Stimulated activated CD4-positive, alpha-beta T cell treated with anti-CD3 and anti-CD28 coated beads, Interleukin-4, amount 100 ng/mL, for 48 hours (primary cell): ENCODE measurements around the gene DUSP9.

ENCODE experiments used
- DNase-seq, 2 donors: peaks; one replicate each; pipeline ENCODE4 v3.0.0-alpha.2; 2020; ENCODE audit warnings: low read depth in 2 of 2

The DUSP9 gene

DNA sequence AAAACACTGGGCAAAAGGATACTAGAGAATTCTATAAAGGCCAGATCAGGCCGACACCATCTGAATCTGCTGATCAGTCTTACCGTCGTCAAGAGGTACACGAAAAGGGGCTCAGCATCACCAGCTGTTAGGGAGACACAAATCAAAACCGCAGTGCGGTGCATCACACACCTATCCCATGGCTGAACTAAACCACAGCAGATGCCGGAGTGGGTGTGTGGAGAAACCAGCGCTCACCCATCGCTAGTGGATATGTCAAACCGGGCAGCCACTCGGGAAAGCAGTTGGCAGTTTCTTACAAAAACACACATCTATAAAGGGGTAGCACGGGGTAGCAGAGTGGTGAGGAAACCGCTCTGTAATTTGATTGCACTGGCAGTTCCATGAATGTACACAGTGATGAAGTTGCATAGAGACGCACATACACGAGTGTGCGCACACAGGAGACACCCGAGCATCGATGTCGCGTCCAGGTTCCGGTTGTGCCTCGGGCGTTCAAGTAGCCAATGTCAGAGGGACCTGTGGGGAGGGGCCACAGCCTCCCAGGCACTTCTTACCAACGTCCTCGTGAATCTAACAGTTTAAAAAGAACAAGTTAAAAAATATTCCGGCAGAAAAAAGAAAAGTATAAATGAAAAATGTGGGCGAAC is 24.9 kb upstream of the DUSP9 start:
- DNase-seq, result no peak

- no peak for DNase-seq
These were observed 24.2 kb upstream of the DUSP9 start for GRCh38 chrX:153622661-153623309.

GRCh38 chrX:153623310-153624029 is 23.5 kb upstream of the DUSP9 start:
- no peak for DNase-seq

- DNase-seq, result no peak
These were observed 22.6 kb upstream of the DUSP9 start for GRCh38 chrX:153624196-153625091.

DNA sequence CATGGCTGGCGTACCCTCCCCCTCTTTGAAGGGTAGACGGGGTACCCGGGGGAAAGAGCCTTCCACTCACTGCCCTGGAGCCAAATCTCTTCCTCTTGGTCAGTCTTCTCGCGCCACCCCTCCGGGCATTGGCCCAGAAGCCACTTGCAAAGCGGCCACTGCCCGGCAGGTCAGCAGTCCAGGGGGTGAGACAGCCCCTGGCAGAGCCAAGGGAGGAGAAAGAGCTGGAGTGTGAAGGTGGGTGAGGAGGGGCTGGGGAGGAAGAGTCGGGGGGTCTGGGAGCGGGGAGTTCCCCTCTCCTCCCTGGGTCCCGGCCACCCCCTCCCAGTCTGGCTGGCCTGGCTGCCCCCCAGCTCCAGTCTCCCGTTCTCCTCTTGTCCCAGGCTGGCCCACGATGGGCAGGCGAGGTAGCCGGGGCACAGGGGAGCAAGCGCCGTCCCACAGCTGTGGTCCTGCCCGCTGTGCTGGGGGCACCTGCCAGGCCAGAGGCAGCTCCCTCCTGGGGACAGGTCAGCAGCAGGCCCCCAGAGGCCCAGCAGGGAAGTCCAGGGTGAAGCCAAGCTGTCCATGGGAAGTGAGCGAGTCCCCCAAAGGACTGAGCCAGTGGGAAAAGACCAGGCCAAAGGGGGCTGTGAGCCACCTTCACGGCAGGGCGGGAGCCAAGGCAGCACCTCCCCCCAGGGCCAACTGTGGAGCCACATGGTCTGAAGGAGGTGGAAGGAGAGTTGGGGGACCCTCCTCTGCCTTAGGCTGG is 21.6 kb upstream of the DUSP9 start:
- DNase-seq, result no peak

- no peak for DNase-seq
These were observed 20.9 kb upstream of the DUSP9 start for GRCh38 chrX:153626025-153626633.

- DNase-seq, result no peak
These were observed 19.9 kb upstream of the DUSP9 start for GRCh38 chrX:153626863-153627674.

DNA sequence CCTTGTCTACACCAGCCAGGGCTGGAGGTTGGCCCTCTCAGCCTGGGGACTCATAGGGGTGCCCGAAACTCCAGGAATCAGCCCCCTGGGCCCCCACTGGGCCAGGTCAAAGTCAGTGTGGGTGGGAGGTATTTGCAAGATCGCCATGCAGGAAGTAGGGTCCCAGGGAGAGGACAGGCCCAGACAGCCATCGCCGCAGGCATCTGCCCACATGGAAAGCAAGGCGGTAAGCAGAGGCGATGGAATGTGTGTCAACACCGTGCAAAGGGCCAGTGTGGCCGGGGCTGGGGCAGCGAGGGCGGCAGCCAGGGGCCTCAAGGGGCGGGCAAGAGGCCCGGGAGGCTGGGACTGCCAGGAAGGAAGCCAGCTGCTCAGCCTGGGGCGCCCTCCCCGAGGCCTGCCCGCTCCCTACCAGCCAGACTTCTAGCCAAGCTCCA is 19.3 kb upstream of the DUSP9 start:
- no peak for DNase-seq

- no peak for DNase-seq
These were observed 18.9 kb upstream of the DUSP9 start for GRCh38 chrX:153628129-153628528.

DNA sequence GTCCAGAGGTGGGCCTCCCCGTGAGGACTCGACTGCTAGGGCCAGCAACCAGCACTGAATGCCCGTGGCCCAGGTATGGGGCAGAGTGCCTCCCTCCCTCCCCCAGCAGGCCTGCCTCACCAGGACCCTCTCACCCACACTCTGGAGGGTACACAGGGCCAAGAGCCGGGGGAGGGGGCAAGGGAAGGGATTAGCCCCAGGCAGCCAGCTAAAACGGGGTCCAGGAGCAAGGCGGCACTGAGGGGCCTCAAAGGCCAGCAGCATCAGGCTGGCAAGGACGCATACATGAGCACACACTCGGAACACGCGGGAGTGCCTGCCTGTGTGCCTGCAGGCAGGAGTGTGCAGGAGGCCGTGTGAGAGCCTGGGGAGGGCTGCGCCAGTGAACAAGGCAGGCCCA is 18.3 kb upstream of the DUSP9 start:
- no peak for DNase-seq

DNA sequence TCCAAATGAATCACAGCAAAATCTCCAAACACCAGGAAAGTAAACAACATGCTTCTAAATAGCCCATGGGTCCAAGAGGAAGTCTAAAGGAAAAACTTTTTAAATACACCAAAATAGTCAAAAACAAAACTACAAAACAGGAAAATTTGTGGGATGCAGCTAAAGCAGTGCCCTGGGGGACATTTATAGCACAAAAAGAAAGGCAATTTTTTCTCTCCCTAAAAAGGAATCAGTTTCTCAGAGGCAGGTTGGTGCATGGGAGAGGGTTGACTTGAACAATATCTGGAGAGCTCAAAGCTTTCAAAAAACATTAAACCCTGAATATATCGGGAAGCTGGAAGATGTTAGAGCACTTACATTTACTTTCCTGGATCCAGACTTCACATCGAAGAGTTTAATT is 15.7 kb upstream of the DUSP9 start:
- no peak for DNase-seq

- no peak for DNase-seq
These were observed 15.0 kb upstream of the DUSP9 start for GRCh38 chrX:153631907-153632594.

- no peak for DNase-seq
These were observed 14.4 kb upstream of the DUSP9 start for GRCh38 chrX:153632595-153632946.

GRCh38 chrX:153633048-153633447 is 14.0 kb upstream of the DUSP9 start:
- DNase-seq, result no peak

DNA sequence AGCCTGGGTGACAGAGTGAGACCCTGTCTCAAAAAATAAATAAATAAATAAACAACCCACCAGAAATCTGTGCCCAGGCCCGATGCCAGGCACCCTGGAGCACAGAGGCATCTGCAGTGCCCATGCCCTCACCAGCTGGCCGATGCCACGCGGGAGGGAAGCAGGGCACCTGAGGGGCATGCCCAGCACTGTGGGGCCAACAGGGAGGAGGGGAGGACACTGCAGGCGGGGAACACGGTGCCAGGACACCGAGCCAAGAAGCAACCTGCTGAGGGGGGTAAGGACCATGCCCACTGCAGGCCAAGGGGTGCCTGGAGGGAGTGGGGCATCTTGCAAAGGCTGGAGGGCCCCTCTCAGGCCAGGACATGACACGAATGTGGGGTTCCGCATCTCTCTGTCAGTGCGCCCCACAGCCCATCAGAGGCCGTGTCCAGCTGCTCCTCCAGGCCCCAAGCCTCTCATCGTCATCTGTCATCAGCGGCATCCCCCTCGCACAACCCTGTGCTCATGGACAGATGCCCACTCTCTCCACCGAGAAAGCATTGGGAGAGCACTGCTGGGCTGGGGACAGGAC is 13.3 kb upstream of the DUSP9 start:
- no peak for DNase-seq

- DNase-seq, result no peak
These were observed 12.8 kb upstream of the DUSP9 start for GRCh38 chrX:153634236-153634635.

- no peak for DNase-seq
These were observed 12.2 kb upstream of the DUSP9 start for GRCh38 chrX:153634832-153635231.

- no peak for DNase-seq
These were observed 11.6 kb upstream of the DUSP9 start for GRCh38 chrX:153635388-153635787.
